Immature natural killer cell (primary cell): ENCODE results near the gene SDS. TPM values are rescaled to one million over a fixed set of nuclear protein-coding genes. Genes with fewer than 3 reads are reported as not detected.
A peak's percentile ranks its signal among the peaks of the same experiment; 100 is the strongest.

Source experiments
- DNase-seq, 3 donors: peaks; one replicate each; pipeline ENCODE4 v3.0.0; 2022; ENCODE audit warnings: mixed read lengths in 1 of 3
- H3K27ac Mint-ChIP-seq, 6 donors: one replicate each; pipeline ENCODE4 v1.8.0; 2020; ENCODE audit warnings: mixed read lengths in 6 of 6, mild to moderate bottlenecking in 5 of 6, inconsistent platforms in 4 of 6, moderate library complexity in 3 of 6
- H3K27me3 Mint-ChIP-seq, 3 donors: one replicate each; pipeline ENCODE4 v1.8.0; 2020 to 2021; ENCODE audit warnings: low read depth in 3 of 3, mild to moderate bottlenecking in 3 of 3, mixed read lengths in 3 of 3, moderate library complexity in 3 of 3, inconsistent platforms in 1 of 3
- H3K36me3 Mint-ChIP-seq, 3 donors: one replicate each; pipeline ENCODE4 v1.8.0; 2020; ENCODE audit warnings: mixed read lengths in 3 of 3, inconsistent platforms in 2 of 3, mild to moderate bottlenecking in 2 of 3
- H3K4me1 Mint-ChIP-seq, 2 donors: one replicate each; pipeline ENCODE4 v1.8.0; 2020; ENCODE audit warnings: inconsistent platforms in 2 of 2, mild to moderate bottlenecking in 2 of 2, mixed read lengths in 2 of 2, moderate library complexity in 1 of 2
- H3K4me3 Mint-ChIP-seq, 5 donors: one replicate each; pipeline ENCODE4 v1.8.0; 2020; ENCODE audit warnings: mild to moderate bottlenecking in 5 of 5, mixed read lengths in 5 of 5, inconsistent platforms in 3 of 5, moderate library complexity in 3 of 5
- H3K9me3 Mint-ChIP-seq, 6 donors: one replicate each; pipeline ENCODE4 v1.8.0; 2020; ENCODE audit warnings: mild to moderate bottlenecking in 6 of 6, mixed read lengths in 6 of 6, inconsistent platforms in 4 of 6, moderate library complexity in 3 of 6
- polyA plus RNA-seq, 3 donors: library from polyadenylated mRNA; unstranded; fragments of 300-500 nt; fragmentation: Illumina TruSeq; gene quantifications; one replicate each; pipeline ENCODE4 v1.2.3, GENCODE V29; 2021

SDS gene
- polyA plus RNA-seq, 3 donors from 2014 or later = 1.4 TPM; not detected in 2

DNA sequence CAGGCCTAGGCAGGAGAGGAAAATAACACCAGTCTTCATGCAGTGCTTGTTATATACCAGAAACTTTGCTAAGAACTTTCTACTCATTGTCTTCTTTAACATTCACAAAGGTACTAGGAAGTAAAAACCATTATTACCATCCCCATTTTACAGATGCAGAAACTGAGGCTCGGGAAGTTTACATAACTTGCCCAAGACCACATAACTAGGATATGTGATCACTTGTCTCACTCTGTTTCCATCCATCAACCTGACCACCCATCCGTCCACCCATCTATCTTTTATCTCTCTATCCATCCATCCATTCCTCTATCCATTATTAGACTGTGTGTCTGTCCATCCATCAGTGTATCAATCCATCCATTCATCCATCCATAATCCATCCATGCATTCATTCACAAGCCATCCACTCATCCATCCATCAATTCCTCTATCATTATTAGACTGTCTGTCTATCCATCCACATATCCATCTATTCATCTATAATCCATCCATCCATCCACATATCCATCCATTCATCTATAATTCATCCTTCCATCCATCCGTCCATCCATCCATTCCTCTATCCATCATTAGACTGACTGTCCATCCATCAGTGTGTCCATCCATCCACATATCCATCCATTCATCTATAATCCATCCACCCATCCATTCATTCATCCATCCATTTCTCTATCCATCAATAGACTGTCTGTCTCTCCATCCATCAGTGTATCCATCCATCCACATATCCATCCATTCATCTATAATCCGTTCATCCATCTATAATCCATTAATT is 35.0 kb upstream of the SDS start:
- Mint-ChIP-seq H3K36me3 (no peaks in the 10 kb centered on the region), H3K9me3 (no peaks in the 10 kb centered on the region), H3K4me1 (no peaks in the 10 kb centered on the region), H3K27ac (no peak overlapping the region), H3K27me3 (peaks cover 0 to 3% (median 0%) of the 10 kb centered on the region in 3 donors), H3K4me3 (no peak overlapping the region)
- DNase-seq = no peak

GRCh38 chr12:113437729-113438100 is 34.0 kb upstream of the SDS start:
- no peaks in the 10 kb centered on the region for H3K9me3 Mint-ChIP-seq
- H3K27me3 Mint-ChIP-seq = no peaks in the 10 kb centered on the region
- no peaks in the 10 kb centered on the region for H3K36me3 Mint-ChIP-seq
- no peak overlapping the region for H3K27ac Mint-ChIP-seq
- H3K4me1 Mint-ChIP-seq = no peaks in the 10 kb centered on the region
- no peak overlapping the region for H3K4me3 Mint-ChIP-seq
- no peak for DNase-seq

DNA sequence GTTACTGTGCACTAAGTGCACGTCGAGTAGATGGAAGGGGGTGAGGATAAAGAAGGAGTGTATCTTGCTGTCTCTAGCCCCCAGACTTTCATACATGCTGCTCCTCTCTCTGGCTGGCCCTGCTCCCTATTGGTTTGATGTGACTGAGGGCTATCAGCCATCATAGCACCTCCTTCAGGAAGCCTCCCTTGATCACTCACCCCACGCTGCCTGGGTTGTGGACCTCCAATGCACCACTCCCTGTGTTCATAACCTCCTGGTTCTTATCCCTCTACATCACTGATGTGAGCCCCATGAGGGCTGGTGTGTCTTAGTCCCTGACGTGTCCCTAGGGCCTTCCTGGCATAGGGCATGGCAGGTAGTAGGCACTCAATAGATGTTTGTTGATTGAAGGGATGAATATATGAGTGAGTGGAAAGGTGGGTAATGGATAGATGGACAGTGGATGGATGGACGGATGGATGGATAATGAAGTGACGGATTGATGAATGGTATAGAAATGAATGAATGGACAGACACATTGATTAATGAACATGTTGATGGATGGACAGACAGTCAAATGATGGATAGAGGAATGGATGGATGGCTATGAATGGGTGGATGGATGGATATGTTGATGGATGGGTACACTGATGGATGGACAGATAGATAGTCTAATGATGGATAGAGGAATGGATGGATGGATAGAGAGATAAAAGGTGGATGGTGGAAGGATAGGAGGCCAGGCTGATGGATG is 33.5 kb upstream of the SDS start:
- no peak overlapping the region for H3K4me3 Mint-ChIP-seq
- H3K27me3 Mint-ChIP-seq = no peaks in the 10 kb centered on the region
- no peaks in the 10 kb centered on the region for H3K9me3 Mint-ChIP-seq
- DNase-seq = no peak
- no peaks in the 10 kb centered on the region for H3K36me3 Mint-ChIP-seq
- no peak overlapping the region for H3K27ac Mint-ChIP-seq
- H3K4me1 Mint-ChIP-seq = no peaks in the 10 kb centered on the region

- no peak for DNase-seq
- Mint-ChIP-seq H3K4me3 (no peak overlapping the region), H3K27me3 (no peaks in the 10 kb centered on the region), H3K27ac (no peak overlapping the region), H3K9me3 (no peaks in the 10 kb centered on the region), H3K36me3 (no peaks in the 10 kb centered on the region), H3K4me1 (no peaks in the 10 kb centered on the region)
Observed at GRCh38 chr12:113436586-113436985, 32.9 kb upstream of the SDS start.

GRCh38 chr12:113435367-113435766 is 31.7 kb upstream of the SDS start:
- no peaks in the 10 kb centered on the region for H3K36me3 Mint-ChIP-seq

DNA sequence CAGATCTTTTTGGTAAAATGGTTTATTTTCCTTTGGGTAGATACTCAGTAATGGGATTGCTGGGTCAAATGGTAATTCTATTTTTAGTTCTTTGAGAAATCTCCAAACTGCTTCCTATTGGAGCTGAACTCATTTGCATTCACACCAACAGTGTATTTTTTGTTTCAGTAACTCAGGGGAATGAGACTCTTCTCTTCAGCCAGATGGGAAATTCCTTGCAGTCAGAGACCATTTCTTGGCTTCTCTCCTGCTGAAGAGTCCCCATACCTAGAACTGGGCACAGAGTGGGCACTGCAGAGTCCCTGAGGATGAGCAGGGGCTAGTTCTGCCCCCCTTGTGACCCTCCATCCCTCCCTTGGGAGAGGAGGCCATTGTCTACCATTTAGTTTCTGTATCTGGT is 29.3 kb upstream of the SDS start:
- no peaks in the 10 kb centered on the region for H3K4me1 Mint-ChIP-seq
- no peaks in the 10 kb centered on the region for H3K36me3 Mint-ChIP-seq
- H3K27ac Mint-ChIP-seq = no peak overlapping the region
- no peak overlapping the region for H3K4me3 Mint-ChIP-seq
- DNase-seq = no peak
- H3K9me3 Mint-ChIP-seq = no peaks in the 10 kb centered on the region
- H3K27me3 Mint-ChIP-seq = peaks cover 0 to 2% (median 2%) of the 10 kb centered on the region in 3 donors

More at GRCh38 chr12:113435367-113435766, 31.7 kb upstream of the SDS start:
- no peak for DNase-seq
- Mint-ChIP-seq H3K27ac (no peak overlapping the region), H3K4me1 (no peaks in the 10 kb centered on the region), H3K27me3 (peaks cover 0 to 2% (median 0%) of the 10 kb centered on the region in 3 donors), H3K9me3 (no peaks in the 10 kb centered on the region), H3K4me3 (no peak overlapping the region)

- no peaks in the 10 kb centered on the region for H3K4me1 Mint-ChIP-seq
- no peak for DNase-seq
- no peaks in the 10 kb centered on the region for H3K36me3 Mint-ChIP-seq
- peaks cover 0 to 6% (median 4%) of the 10 kb centered on the region in 3 donors for H3K27me3 Mint-ChIP-seq
- H3K9me3 Mint-ChIP-seq = no peaks in the 10 kb centered on the region
- H3K4me3 Mint-ChIP-seq = no peak overlapping the region
- no peak overlapping the region for H3K27ac Mint-ChIP-seq
Observed at GRCh38 chr12:113428482-113428881, 24.8 kb upstream of the SDS start.

- Mint-ChIP-seq H3K4me3 (no peak overlapping the region), H3K4me1 (no peaks in the 10 kb centered on the region), H3K27ac (no peak overlapping the region), H3K36me3 (no peaks in the 10 kb centered on the region), H3K9me3 (no peaks in the 10 kb centered on the region), H3K27me3 (peaks cover 0 to 6% (median 6%) of the 10 kb centered on the region in 3 donors)
- DNase-seq = no peak
Observed at GRCh38 chr12:113427882-113428281, 24.2 kb upstream of the SDS start.

DNA sequence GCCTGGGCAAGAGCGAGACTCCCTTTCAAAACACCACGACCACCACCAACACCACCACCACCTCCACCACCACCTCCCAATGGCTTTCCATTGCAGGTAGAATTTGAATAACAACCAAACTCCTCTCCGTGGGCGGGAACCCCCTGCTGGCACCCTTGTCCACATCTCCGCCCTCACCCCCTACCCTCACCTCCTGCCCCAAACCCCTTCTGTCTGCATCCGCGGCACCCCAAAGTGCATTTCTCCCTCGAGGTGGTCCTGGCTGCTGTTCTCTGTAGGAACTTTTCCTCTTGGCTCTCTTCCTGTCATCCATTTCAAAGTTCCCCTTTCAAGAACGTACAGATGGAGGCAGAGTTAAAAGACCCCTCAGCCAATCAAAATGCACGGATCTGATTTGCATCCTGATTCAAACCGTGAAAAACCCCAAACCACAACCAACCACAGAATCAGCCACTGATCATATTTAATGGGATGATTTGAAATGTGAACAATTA is 22.3 kb upstream of the SDS start:
- no peaks in the 10 kb centered on the region for H3K36me3 Mint-ChIP-seq
- no peak for DNase-seq
- no peak overlapping the region for H3K4me3 Mint-ChIP-seq
- H3K27me3 Mint-ChIP-seq = peaks cover 0 to 6% (median 5%) of the 10 kb centered on the region in 3 donors
- H3K4me1 Mint-ChIP-seq = peaks cover 0 to 2% of the 10 kb centered on the region in 2 donors
- no peak overlapping the region for H3K27ac Mint-ChIP-seq
- H3K9me3 Mint-ChIP-seq = no peaks in the 10 kb centered on the region

GRCh38 chr12:113424915-113425823 is 21.5 kb upstream of the SDS start:
- Mint-ChIP-seq H3K4me1 (peaks cover 0 to 2% of the 10 kb centered on the region in 2 donors), H3K36me3 (no peaks in the 10 kb centered on the region), H3K27ac (no peak overlapping the region), H3K27me3 (peaks cover 0 to 6% (median 6%) of the 10 kb centered on the region in 3 donors), H3K4me3 (no peak overlapping the region), H3K9me3 (no peaks in the 10 kb centered on the region)
- peak; percentile 18 to 41 (median 26) for DNase-seq

DNA sequence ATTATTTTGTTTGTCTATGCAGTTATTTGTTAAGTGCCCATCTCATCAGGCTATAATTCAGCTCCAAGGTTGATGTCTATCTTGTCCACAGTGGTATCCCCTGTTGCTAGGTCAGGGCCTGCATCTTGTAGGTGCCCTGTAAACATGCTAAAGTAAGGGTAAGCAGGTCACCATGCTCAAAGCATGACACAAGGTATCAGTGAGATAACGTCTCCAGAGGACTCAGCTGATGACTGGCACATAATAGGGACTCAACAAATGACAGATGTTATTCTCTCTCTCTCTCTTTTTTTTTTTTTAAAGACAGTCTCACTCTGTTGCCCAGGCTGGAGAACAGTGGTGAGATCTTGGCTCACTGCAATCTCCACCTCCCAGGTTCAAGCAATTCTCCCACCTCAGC is 20.8 kb upstream of the SDS start:
- no peaks in the 10 kb centered on the region for H3K9me3 Mint-ChIP-seq
- peak overlapping the region in 1 of 5 donors; percentile 14 for H3K4me3 Mint-ChIP-seq
- H3K27ac Mint-ChIP-seq = no peak overlapping the region
- H3K36me3 Mint-ChIP-seq = no peaks in the 10 kb centered on the region
- peaks cover 0 to 6% (median 6%) of the 10 kb centered on the region in 3 donors for H3K27me3 Mint-ChIP-seq
- no peak for DNase-seq
- peaks cover 0 to 2% of the 10 kb centered on the region in 2 donors for H3K4me1 Mint-ChIP-seq

- Mint-ChIP-seq H3K27me3 (peaks cover 0 to 6% (median 5%) of the 10 kb centered on the region in 3 donors), H3K36me3 (no peaks in the 10 kb centered on the region), H3K4me3 (peak overlapping the region in 1 of 5 donors; percentile 97), H3K9me3 (no peaks in the 10 kb centered on the region), H3K4me1 (peaks cover 0 to 2% of the 10 kb centered on the region in 2 donors), H3K27ac (no peak overlapping the region)
- DNase-seq = no peak
Observed at GRCh38 chr12:113422886-113423669, 19.4 kb upstream of the SDS start.
